GM12892 (cell line): Measurements from ENCODE around the gene EFNA5.

Experiments
- POLR2A ChIP-seq: IDR thresholded peaks from 2 replicates; pipeline ENCODE4 v1.6.1; 2011; ENCODE audit warnings: low read depth, low read length, control low read depth
- POLR2AphosphoS5 ChIP-seq: IDR thresholded peaks from 2 replicates; pipeline ENCODE4 v1.6.1; 2011; ENCODE audit warnings: low read depth, low read length, control low read depth
- TAF1 ChIP-seq: IDR thresholded peaks from 2 replicates; pipeline ENCODE4 v1.6.1; 2011; ENCODE audit warnings: low read depth, mild to moderate bottlenecking, control low read depth, low read length, borderline replicate concordance

DNA sequence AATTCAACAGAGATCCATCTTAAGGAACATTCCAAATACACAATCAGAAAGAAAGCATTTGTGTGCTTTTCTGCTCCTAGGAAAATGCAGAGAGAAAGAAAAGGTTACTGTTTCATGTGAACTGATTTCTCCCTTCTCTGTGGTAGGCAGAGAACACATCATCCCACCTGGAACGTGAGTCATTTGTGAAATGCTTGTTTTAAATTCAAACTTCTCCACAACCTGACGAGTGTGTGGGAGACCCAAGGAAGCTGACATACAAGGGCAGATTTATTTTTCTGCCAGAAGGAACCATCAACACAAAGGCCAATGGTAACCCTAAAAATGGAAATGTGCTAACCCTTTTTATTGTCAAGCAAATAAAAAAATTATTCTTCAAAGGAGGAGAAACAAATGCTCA, 156.4 kb downstream of the EFNA5 start:
- TF ChIP-seq POLR2A (no peak), POLR2AphosphoS5 (no peak), TAF1 (no peak)
